NB4 (cell line): ENCODE measurements around the gene PHF14.
A peak's percentile ranks its signal among the peaks of the same experiment; 100 is the strongest.
"Not testable (repeated sequence)": the region's sequence is repeated elsewhere in the genome, so short reads cannot be mapped to it uniquely, and the experiment has no call there.

Experiments
- DNase-seq: peaks from one replicate; pipeline ENCODE4 v3.0.0; 2010; ENCODE audit warnings: low read depth
- H3K4me3 ChIP-seq: one replicate; pipeline ENCODE4 v1.5.1; 2011; ENCODE audit warnings: mild to moderate bottlenecking, low read depth, low read length, moderate library complexity
- MYC ChIP-seq: IDR thresholded peaks from 2 replicates; pipeline ENCODE4 v1.6.1; 2011; ENCODE audit warnings: low read depth, low read length
- POLR2A ChIP-seq: IDR thresholded peaks from 2 replicates; pipeline ENCODE4 v1.6.1; 2011; ENCODE audit warnings: mild to moderate bottlenecking; ENCODE audit not compliant: insufficient read length; ENCODE audit errors: extremely low read depth
- TF ChIP-seq, protein P1 (sequence below): IDR thresholded peaks from 2 replicates; pipeline ENCODE4 v1.6.1; 2011; ENCODE audit warnings: low read depth, low read length
- TF ChIP-seq, protein P2 (sequence below): IDR thresholded peaks from one replicate; pipeline ENCODE4 v1.5.1; 2012; ENCODE audit warnings: low read depth, low read length

Gene PHF14

DNA sequence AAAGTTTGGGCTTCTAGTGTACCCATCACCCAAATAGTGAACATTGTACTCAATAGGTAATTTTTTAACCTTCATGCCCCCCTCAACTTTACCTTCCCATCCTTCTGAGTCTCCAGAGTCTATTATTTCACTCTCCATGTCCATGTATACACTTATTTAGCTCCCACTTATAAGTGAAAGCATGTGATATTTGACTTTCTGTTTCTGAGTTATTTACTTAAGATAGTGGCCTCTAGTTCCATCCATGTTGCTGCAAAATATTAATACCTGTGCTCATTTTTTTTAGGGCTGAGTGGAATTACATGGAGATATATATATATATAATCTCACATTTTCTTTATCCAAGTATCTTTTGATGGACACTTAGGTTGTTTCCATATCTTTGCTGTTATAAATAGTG, 21.1 kb upstream of the PHF14 start:
- TF ChIP-seq MYC (no peak), POLR2A (no peak)
- TF ChIP-seq, protein P1, sequence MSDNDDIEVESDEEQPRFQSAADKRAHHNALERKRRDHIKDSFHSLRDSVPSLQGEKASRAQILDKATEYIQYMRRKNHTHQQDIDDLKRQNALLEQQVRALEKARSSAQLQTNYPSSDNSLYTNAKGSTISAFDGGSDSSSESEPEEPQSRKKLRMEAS = no peak
- TF ChIP-seq, protein P2, sequence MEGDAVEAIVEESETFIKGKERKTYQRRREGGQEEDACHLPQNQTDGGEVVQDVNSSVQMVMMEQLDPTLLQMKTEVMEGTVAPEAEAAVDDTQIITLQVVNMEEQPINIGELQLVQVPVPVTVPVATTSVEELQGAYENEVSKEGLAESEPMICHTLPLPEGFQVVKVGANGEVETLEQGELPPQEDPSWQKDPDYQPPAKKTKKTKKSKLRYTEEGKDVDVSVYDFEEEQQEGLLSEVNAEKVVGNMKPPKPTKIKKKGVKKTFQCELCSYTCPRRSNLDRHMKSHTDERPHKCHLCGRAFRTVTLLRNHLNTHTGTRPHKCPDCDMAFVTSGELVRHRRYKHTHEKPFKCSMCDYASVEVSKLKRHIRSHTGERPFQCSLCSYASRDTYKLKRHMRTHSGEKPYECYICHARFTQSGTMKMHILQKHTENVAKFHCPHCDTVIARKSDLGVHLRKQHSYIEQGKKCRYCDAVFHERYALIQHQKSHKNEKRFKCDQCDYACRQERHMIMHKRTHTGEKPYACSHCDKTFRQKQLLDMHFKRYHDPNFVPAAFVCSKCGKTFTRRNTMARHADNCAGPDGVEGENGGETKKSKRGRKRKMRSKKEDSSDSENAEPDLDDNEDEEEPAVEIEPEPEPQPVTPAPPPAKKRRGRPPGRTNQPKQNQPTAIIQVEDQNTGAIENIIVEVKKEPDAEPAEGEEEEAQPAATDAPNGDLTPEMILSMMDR = no peak
- no peak overlapping the region for H3K4me3 ChIP-seq
- DNase-seq = no peak

GRCh38 chr7:10953078-10953750, 20.5 kb upstream of the PHF14 start:
- not testable (repeated sequence) for H3K4me3 ChIP-seq, DNase-seq

- TF ChIP-seq, protein P2 = no peak
- TF ChIP-seq, protein P1 = no peak
- TF ChIP-seq POLR2A (no peak), MYC (no peak)
- DNase-seq = no peak
- H3K4me3 ChIP-seq = no peak overlapping the region
Observed at GRCh38 chr7:10956528-10956927, 17.1 kb upstream of the PHF14 start.

DNA sequence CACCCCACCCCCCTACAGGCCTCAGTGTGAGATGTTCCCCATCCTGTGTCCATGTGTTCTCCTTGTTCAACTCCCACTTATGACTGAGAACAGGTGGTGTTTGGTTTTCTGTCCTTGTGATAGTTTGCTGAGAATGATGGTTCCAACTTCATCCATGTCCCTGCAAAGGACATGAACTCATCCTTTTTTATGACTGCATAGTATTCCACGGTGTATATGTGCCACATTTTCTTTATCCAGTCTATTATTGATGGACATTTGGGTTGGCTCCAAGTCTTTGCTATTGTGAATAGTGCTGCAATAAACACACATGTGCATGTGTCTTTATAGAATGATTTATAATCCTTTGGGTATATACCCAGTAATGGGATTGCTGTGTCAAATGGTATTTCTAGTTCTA, 13.4 kb upstream of the PHF14 start:
- not testable (repeated sequence) for DNase-seq, H3K4me3 ChIP-seq

GRCh38 chr7:10965016-10965415, 8.7 kb upstream of the PHF14 start:
- not testable (repeated sequence) for H3K4me3 ChIP-seq, DNase-seq

DNA sequence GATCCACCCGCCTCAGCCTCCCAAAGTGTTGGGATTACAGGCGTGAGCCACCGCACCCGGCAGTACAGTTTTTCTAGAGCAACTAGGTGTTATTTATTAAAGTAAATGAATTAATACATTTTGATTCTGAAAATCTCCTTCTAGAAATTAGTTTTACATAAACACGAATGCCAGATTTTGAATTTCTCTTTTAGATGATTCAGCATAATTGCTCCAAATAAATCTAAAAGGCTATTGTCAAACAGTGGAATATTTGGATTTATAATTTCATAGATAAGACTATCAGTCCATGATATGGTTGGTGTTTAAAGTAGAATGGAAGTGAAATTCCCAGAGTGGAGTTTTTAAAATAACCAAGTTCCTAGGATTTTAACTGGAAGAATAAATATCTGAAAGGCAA, 1.5 kb upstream of the PHF14 start:
- no peak for DNase-seq
- TF ChIP-seq, protein P1 = no peak
- TF ChIP-seq MYC = no peak
- TF ChIP-seq, protein P2 = no peak
- no peak for TF ChIP-seq POLR2A
- no peak overlapping the region for H3K4me3 ChIP-seq

DNA sequence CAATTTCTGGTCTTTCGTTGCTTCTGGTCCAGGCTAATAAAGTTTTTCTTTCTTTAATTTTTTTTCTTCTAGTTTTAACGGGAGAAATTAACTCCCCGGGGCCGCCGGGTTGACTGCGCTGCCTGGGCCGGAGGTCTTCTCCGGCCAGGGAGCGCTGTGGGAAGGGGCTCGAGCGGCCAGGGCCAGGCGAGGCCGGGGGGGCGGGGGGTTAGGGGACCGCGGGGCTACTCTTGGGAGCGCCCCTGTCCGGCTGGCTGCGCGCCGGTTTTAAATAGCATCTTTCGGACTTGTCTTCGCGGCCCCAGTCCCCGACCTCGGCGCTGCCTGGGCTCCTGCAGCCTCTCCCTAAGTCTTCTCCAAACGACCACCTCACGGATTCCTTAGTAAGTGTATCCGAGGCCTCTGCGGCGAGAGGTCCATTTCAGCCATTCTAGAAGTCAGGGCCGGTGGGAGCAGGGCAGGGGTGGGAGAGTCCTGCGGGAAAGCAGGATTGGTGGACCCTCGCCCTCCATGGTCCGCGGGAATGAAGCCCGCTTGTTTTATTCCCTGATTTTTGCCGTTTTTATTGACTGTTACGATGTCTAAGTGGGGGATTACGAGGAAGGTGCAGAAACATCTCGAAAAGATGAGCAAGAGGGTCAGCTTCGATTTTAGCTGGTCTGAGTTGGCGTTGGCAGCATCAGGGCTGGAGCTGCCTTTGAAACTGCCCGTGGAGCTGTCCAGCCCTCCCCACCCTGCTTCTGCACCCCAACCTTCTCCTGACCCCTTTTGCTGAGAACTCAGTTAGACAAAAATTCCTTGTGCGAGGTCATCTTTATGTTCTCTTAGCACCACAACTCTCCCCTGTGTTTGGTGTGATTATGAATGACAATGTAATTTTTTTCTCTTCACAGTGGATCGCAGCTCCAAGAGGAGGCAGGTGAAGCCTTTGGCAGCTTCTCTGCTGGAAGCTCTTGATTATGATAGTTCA, 555 bp downstream of the PHF14 start:
- H3K4me3 ChIP-seq = peak overlapping the region; percentile 81
- TF ChIP-seq, protein P1 = no peak
- no peak for TF ChIP-seq POLR2A
- no peak; the same call in 1 of the 2 replicates for TF ChIP-seq MYC
- TF ChIP-seq, protein P2 = no peak
- DNase-seq = peak; percentile 64
